ENCODE results near the gene CDK5R1. TPM values are rescaled to one million over a fixed set of nuclear protein-coding genes. Genes with fewer than 3 reads are reported as not detected.
"Not testable (repeated sequence)": the region's sequence is repeated elsewhere in the genome, so short reads cannot be mapped to it uniquely, and the experiment has no call there.

The CDK5R1 gene
- total RNA-seq, 1 donor from 2014 or later = 0.68 TPM

DNA sequence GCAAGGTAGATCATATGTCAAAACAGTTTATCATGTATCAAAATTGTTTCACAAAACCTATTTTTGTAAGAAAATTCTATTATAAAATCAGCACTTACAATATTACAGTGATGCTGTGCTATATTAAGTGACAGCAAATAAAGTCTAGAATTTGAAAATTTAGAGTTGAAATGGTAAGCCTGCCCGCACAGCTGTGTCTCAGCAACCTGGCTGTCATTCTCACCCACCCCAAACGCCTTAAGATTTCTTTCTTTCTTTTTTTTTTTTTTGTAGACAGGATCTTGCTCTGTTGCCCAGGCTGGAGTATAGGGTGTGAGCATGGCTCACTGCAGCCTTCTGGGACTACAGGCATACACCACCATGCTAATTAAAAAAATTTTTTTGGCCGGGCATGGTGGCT, 26.8 kb downstream of the CDK5R1 start:
- ATAC-seq (no peak), DNase-seq (ENCODE audit: low spot score) (no peak)

GRCh38 chr17:32514606-32515005, 27.8 kb downstream of the CDK5R1 start:
- ATAC-seq = no peak
- DNase-seq (ENCODE audit: low spot score) = no peak

DNA sequence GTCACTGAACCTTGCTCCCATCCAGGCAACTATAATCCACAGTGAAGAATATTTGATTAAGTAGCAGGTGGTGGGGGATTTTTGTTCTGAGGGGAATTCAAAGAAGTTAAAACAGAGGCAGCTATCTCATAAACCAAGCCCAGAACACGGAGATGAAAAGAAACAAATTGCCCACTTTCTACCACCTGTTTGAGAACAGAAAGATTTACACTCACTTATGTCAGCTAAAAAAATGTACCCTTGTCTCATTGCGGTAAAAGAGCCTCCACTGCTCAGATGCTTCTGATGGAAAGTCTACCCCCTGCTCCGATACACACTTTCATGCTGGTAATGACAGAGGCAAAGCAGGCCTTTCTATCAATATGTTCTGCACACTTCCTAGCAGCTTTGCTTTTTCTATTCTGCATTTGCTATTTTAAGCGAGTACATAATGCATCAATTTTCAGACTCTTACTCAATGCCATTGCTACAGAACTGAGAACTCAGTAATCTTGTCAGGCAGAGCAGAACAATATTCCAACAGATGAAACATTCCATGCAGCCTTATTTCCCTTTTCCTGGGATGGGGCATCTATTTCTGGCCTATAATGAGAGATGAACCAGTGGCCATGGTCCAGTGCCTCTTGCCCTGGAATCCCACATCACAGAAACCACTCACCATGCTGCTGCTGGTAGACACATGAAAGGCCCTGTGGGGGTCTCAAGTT, 29.0 kb downstream of the CDK5R1 start:
- DNase-seq (ENCODE audit: low spot score) = no peak
- ATAC-seq = no peak

- no peak for DNase-seq (ENCODE audit: low spot score)
- ATAC-seq = no peak
Measured at GRCh38 chr17:32516450-32516849, 29.7 kb downstream of the CDK5R1 start.

DNA sequence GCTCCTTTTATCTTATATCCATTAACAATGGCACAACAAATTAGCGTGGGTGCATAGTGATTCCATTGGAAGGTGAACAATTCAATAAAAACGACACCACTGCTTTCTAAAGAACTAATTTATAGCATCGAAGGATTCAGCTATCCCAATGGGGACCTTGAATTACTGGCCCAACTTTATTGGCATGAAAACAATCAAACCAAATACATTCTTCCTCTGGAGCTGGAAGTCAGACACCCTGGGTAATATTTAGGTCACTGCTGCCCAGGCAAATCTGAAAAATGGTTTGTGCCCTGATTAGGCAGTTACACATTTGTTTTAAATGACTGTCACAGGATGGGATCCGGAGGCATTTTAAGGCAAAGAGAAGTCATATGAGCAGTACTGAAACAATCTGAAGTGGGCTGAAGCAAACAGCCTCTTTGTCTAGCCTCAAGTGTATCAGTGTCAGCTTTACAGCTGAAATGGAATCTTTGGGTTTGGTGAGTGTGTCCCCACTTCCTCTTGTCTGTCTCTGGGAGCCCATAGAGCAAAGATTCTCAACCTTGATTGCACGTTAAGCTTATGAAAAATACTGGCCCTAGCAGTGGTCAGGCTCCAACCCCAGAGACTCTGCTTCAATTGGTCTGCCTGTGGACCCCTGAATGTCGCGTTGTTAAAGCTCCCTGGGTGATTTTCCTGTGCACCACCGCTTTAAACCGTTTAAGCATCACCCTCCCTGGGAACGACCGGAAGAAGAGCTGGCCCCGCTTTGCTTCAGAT, 30.3 kb downstream of the CDK5R1 start:
- no peak for DNase-seq (ENCODE audit: low spot score)
- no peak for ATAC-seq

DNA sequence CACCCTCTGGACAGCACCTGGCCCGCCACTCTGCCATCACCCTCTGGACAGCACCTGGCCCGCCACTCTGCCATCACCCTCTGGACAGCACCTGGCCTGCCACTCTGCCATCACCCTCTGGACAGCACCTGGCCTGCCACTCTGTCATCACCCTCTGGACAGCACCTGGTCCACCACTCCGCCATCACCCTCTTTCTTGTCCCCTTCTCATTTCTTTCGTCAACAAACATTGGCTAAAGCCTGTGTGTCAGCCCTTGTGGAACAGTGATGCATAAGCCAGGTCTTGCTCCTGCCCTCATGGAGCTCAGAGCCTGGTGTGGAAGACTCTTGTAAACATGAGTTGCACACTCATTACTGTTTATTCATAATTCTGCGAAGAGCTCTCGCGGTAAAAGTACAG, 31.2 kb downstream of the CDK5R1 start:
- ATAC-seq = no peak
- DNase-seq (ENCODE audit: low spot score) = no peak

DNA sequence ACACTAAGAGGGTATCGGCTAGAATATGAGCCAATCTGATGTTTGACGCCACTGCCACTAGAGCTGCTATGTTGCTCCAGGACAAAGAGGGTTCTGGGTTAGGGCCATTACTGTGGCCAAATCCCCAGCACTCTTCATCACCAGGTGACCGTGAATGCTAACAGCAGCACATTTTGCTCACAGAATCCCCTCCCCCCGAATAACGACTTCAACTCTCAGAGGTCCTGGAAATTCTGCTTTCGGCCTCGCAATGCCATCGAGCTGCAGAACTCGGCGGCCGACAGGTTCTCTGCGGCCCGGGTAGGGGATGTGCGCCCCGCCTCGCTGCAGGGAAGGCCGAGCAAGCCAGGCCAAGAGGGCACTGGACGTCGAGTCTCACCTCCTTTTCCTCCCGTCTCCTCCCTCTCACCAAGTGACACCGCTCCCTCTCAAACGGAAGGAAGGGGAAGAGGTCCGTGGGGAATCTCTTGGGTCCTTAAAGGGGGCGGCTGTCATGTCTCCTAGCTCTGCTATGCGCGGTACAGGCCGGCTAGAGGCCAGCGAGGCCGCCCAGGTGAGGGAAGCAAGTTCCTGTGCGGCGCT, 31.9 kb downstream of the CDK5R1 start:
- ATAC-seq = no peak
- no peak for DNase-seq (ENCODE audit: low spot score)

- DNase-seq (ENCODE audit: low spot score) = no peak
- peak; percentile 71 for ATAC-seq
Measured at GRCh38 chr17:32519228-32520103, 32.7 kb downstream of the CDK5R1 start.

DNA sequence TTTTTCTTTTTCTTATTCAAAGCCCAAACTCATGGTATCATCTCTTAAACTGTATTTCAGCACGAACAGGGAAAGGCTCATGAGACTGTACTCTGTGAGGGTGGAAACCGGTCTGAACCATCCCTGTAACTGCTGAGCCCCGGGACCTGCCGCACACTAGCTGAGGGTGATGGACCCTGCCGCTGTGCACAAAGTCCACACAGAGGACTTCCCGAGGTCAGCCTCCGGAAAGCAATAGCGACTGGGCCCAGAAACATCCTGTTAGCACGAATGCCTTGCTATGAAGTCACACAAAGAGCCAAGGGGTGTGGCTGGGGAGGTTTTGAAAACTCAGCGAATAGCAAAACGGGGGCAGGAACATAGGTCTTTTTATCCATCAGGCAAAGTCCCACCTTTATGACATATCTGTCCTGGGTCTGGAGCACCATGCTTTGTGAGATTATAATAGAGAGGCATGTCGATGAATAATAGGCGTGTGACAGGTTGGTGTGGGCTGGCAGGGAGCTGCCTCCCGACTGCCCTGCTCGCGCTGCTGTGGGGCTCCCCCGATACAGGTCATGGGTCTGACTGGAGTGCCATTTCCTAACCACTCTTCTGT, 33.4 kb downstream of the CDK5R1 start:
- no peak for DNase-seq (ENCODE audit: low spot score)
- peak; percentile 54 for ATAC-seq

DNA sequence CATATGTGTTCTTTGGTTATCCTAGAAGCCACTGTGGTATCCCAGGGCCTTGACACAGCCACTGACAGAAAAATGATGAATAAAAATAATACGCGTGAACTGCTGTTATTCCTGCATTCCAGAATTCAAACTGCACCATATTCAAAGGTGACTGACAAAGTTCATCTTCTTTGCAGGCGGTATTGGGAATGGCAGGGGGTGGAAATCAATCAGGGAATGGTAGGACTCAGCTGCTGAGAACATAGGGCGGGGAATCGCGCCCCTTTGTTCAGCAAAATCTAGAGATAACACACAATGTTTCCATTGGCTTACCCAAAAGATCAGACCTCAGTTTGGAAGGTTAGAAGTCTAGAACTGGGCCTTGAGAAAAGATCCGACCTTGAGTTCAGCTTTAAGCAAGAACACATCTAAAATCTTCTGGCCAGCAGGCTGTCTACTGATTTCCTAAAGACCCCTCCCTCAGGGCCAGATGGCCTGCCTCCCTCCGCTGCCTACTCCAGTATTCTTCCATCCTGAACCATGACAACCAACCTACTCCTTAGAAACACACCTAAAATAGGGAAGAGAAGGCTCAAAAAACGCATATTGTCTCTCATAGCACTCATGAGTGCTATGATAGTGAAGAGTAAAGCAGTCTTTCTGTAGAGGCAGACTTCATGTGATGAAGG, 34.1 kb downstream of the CDK5R1 start:
- no peak for DNase-seq (ENCODE audit: low spot score)
- no peak for ATAC-seq

GRCh38 chr17:32523017-32523680, 36.4 kb downstream of the CDK5R1 start:
- DNase-seq (ENCODE audit: low spot score) = no peak
- ATAC-seq = no peak

DNA sequence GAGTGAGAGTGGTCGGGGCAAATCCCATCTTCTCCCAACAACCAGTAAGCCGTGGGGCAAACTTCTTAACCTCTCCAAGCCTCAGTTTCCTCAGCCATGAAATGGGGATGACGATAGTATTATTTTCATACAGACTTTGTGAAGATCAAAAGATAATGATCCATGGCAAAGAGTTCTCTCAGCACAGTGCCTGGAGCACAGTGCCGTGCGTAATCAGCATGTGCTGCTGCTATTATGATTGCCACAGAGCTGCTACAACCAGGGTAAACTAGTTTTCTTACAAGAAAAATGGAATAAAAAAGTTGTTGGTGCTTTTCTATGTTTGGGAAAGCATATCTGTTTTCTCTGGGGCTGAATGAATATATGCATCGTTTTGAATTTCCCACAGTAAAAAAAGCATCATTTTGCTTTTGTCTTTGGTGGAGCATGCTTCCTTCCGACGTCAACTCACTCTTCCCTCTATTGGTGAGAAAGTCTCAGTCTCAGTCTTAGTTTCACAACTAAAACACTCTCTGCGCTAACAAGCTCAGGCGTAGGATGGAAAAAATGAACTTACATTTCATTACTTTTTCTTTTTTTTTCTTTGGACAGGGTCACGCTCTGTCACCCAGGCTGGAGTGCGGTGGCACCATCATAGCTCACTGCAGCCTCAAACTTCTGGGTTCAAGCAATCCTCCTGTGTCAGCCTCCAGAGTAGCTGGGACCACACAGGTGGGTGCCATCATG, 37.2 kb downstream of the CDK5R1 start:
- ATAC-seq (no peak), DNase-seq (ENCODE audit: low spot score) (no peak)

DNA sequence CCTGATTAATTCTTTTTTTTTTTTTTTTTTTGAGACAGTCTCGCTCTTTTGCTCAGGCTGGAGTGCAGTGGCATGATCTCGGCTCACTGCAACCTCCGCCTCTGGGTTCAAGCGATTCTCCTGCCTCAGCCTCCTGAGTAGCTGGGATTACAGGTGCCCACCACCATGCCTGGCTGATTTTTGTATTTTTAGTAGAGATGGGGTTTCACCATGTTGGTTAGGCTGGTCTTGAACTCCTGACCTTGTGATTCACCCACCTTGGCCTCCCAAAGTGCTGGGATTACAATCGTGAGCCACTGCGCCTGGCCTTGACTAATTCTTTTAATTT, 37.7 kb downstream of the CDK5R1 start:
- not testable (repeated sequence) for ATAC-seq; DNase-seq (ENCODE audit: low spot score)

DNA sequence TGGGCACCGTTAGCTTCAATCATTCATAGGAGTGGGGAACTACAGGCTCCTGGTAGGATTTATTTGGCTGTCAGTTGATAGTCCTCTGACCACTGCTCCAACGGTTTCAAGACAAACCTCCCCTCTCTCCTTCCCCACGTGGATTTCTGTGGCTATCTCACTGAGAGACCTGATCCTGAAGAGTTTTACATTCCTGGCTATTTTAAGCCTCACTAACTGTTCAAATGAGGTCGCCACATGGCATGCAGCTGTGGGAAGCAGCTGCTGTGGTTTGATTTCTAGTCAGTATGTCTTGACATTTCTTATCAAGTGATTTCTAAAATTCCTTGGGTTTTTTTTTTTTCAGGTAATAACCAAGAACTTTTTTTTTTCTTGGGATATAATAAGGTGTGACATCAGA, 38.3 kb downstream of the CDK5R1 start:
- no peak for DNase-seq (ENCODE audit: low spot score)
- ATAC-seq = no peak

- DNase-seq (ENCODE audit: low spot score) (no peak), ATAC-seq (no peak)
Measured at GRCh38 chr17:32527146-32527545, 40.4 kb downstream of the CDK5R1 start.

GRCh38 chr17:32528825-32529224, 42.0 kb downstream of the CDK5R1 start:
- DNase-seq (ENCODE audit: low spot score) (no peak), ATAC-seq (no peak)

DNA sequence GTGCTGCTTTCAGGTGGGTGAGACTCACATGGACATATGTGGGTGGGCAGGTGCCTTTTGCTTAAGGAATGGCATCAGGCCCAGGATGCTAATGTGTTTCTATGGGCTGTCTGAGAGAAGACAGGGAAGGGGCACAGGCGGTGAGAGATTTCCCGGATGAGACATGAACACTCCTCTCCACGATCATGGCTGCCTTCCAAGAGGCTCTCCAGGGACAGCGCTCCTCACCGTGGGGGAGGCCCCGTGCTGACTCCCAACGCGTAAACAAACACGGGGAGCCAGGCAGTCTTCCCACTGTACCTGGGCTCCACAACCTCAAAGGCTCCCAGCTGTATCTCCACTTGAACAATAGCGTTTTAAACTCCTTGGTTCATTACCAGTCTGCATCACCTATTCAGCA, 42.8 kb downstream of the CDK5R1 start:
- no peak for DNase-seq (ENCODE audit: low spot score)
- ATAC-seq = no peak

DNA sequence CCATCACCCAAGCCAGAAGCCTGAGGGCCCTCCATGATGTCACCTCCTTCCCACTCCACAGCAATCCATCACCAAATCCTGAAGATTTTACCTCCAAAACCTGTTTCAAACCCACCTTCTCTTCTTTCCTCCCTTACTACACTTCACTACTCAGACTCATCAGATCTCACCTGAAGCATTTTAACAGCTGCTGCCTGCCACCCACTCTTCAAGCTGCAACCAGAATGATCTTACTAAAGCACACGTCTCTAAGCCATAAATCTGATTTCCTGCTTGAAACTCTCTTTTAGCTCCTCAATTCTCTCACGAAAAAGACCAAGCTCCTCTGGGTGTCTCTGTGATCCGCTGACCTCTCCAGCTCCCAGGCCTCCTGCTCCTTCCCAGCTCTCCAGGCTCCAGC, 46.5 kb downstream of the CDK5R1 start:
- DNase-seq (ENCODE audit: low spot score) = no peak
- no peak for ATAC-seq

Measured in left lobe of liver (tissue), 2 donors.